PFSK-1 (cell line): ENCODE results near the gene MIOX.

Experiments
- FOXP2 ChIP-seq: optimal IDR thresholded peaks from 2 replicates; pipeline ENCODE3; 2011; ENCODE audit warnings: borderline replicate concordance, control low read depth, inconsistent platforms; ENCODE audit not compliant: insufficient read depth; ENCODE audit errors: extremely low read length, extremely low read depth
- POLR2AphosphoS5 ChIP-seq: IDR thresholded peaks from 2 replicates; pipeline ENCODE4 v1.6.1; 2012; ENCODE audit warnings: low read depth, mild to moderate bottlenecking, control low read depth, low read length, moderate library complexity
- SIN3A ChIP-seq: IDR thresholded peaks from 2 replicates; pipeline ENCODE4 v1.6.1; 2012; ENCODE audit warnings: mild to moderate bottlenecking, low read length, moderate library complexity, borderline replicate concordance; ENCODE audit not compliant: insufficient read depth
- TAF1 ChIP-seq: IDR thresholded peaks from 2 replicates; pipeline ENCODE4 v1.6.1; 2012; ENCODE audit warnings: low read length, control low read depth, borderline replicate concordance; ENCODE audit not compliant: insufficient read depth
- TF ChIP-seq, protein P1 (sequence below), 2 experiments: IDR thresholded peaks; 2 replicates each; pipeline versions ENCODE4 v1.6.1 to v1.8.0; 2011 to 2012; ENCODE audit warnings: low read depth in 2 of 2, low read length in 2 of 2, control low read depth in 1 of 2, inconsistent platforms in 1 of 2, mild to moderate bottlenecking in 1 of 2, moderate library complexity in 1 of 2; ENCODE audit not compliant: insufficient read depth in 1 of 2

MIOX gene

DNA sequence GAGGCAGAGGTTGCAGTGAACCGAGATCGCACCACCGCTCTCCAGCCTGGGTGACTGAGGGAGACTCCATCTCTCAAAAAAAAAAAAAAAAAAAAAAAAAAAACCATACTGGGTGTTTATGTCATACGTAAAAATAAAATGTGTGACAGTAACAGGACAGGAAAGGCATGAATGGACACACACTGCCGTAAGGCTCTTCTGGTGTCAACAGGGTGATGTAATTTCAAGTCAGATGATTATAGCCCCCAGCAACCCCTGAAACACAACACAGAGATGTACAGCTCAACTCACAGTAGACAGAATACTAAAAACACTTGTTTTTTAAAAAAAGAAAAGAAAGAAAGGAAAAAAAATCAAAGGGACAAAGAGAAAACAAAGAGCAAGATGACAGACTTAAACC is 34.0 kb upstream of the MIOX start:
- no peak for TF ChIP-seq TAF1

- TF ChIP-seq, protein P1, sequence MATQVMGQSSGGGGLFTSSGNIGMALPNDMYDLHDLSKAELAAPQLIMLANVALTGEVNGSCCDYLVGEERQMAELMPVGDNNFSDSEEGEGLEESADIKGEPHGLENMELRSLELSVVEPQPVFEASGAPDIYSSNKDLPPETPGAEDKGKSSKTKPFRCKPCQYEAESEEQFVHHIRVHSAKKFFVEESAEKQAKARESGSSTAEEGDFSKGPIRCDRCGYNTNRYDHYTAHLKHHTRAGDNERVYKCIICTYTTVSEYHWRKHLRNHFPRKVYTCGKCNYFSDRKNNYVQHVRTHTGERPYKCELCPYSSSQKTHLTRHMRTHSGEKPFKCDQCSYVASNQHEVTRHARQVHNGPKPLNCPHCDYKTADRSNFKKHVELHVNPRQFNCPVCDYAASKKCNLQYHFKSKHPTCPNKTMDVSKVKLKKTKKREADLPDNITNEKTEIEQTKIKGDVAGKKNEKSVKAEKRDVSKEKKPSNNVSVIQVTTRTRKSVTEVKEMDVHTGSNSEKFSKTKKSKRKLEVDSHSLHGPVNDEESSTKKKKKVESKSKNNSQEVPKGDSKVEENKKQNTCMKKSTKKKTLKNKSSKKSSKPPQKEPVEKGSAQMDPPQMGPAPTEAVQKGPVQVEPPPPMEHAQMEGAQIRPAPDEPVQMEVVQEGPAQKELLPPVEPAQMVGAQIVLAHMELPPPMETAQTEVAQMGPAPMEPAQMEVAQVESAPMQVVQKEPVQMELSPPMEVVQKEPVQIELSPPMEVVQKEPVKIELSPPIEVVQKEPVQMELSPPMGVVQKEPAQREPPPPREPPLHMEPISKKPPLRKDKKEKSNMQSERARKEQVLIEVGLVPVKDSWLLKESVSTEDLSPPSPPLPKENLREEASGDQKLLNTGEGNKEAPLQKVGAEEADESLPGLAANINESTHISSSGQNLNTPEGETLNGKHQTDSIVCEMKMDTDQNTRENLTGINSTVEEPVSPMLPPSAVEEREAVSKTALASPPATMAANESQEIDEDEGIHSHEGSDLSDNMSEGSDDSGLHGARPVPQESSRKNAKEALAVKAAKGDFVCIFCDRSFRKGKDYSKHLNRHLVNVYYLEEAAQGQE (IDR thresholded peaks at IDR 0.05; ENCODE audit: insufficient read depth in 1 of 2, low read depth in 2 of 2, low read length in 2 of 2): no peak
Measured at GRCh38 chr22:50454556-50455075, 32.0 kb upstream of the MIOX start.

DNA sequence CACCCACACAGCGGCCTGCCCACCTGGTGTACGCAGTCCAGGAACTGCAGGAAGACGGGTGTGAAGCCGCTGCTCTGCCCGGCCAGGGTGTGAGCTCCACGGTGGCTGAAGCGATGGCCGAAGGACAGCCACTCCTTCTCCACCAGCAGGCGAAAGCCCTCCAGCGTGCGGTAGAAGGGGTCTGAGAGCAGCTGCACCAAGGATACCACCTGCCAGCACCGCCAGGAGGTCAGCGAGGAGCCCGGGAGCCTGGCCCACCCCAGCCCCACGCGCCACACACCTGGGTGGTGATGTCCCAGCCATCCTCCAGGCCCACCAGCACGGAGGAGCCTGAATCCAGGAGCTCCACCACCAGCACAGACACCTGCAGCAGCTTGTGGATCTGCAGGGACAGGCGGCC is 31.5 kb upstream of the MIOX start:
- TF ChIP-seq POLR2AphosphoS5 (no peak), SIN3A (no peak), TAF1 (no peak), FOXP2 (no peak)
- TF ChIP-seq, protein P1 (IDR thresholded peaks at IDR 0.05; ENCODE audit: insufficient read depth in 1 of 2, low read depth in 2 of 2, low read length in 2 of 2): no peak

DNA sequence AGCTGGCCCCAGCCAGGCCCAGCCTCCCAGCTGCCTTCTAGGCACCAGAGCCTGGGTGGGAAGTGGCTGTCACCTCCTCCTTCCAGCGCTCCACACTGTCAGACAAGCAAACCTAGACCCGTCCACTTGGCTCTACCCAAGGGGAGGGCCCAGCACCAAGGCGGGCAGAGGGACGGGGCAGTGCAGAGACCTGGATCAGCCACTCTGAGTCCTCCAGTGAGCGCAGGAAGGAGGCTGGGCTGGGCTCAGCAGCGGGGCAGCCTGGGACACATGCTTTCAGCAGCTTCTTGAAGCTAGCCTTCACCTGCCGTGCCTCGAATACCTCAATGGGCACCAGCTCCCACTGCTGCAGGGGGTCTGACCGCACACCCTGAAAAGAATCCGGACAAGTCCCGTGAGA is 30.6 kb upstream of the MIOX start:
- TF ChIP-seq, protein P1 (IDR thresholded peaks at IDR 0.05; ENCODE audit: insufficient read depth in 1 of 2, low read depth in 2 of 2, low read length in 2 of 2): no peak
- TF ChIP-seq TAF1: no peak
- TF ChIP-seq POLR2AphosphoS5: no peak
- no peak for TF ChIP-seq SIN3A
- no peak for TF ChIP-seq FOXP2

- TF ChIP-seq SIN3A: no peak
- no peak for TF ChIP-seq TAF1
- TF ChIP-seq POLR2AphosphoS5: no peak
- TF ChIP-seq, protein P1 (IDR thresholded peaks at IDR 0.05; ENCODE audit: insufficient read depth in 1 of 2, low read depth in 2 of 2, low read length in 2 of 2): no peak
- no peak for TF ChIP-seq FOXP2
Measured at GRCh38 chr22:50456466-50457234, 30.0 kb upstream of the MIOX start.
